Peyer's patch (tissue), 4 donors: ENCODE data around the gene TMEM79.

ENCODE experiments used
- CTCF ChIP-seq, 6 experiments: fragments of 450-650 bp in 4 of 6; fragments of 200-600 bp in 2 of 6; sonication (generic) in 1 of 6; IDR thresholded peaks; one replicate each; pipeline ENCODE4 v1.5.1; 2017 to 2019; ENCODE audit warnings: antibody characterized with exemption in 6 of 6, mild to moderate bottlenecking in 3 of 6, moderate library complexity in 1 of 6
- POLR2A ChIP-seq, 2 donors: fragments of 450-650 bp; IDR thresholded peaks; one replicate each; pipeline ENCODE4 v1.5.1; 2017; ENCODE audit warnings: antibody characterized with exemption in 2 of 2, mild to moderate bottlenecking in 2 of 2, moderate library complexity in 2 of 2

DNA sequence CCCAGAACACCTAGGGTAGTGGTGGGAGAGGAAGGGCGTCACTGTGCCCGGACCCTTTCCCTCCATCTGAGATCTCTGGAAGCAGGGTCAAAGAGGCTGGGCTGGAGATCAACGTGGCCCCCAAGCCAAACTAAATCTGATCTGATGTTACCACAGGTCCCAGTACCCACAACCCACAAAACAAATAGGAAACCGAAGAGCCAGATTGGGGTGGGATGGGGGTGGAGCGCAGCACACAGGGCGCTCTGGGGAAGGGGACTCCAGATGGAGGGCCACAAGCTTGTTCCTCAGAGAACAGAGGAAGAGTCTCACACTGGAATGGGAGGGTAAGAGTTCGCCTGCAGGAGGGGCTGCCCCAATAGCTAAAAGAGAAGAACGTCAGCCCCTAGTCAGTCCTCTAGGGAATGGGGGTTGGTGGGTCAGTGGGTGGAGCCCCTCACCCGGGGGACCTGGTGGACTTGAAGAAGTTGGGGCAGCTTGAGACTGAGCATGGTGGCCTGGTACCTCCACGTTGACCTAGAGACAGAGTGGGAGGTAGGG lies 37.8 kb upstream of the TMEM79 start:
- no peak for TF ChIP-seq CTCF (IDR thresholded peaks at IDR 0.05)
- no peak for TF ChIP-seq POLR2A (IDR thresholded peaks at IDR 0.05)
